HEK293 (cell line): ENCODE data around the gene CPNE2.

Source experiments
- CTCF ChIP-seq: fragments of 450-650 bp; formaldehyde crosslinking; IDR thresholded peaks from 2 replicates; pipeline ENCODE4 v1.5.1; 2016; ENCODE audit warnings: missing biosample characterization, missing genetic modification characterization
- SETDB1 ChIP-seq: IDR thresholded peaks from one replicate; pipeline ENCODE4 v1.6.1; 2017; ENCODE audit warnings: mild to moderate bottlenecking, low read length, moderate library complexity, mixed read lengths; ENCODE audit not compliant: insufficient read length
- SP2 ChIP-seq: fragments of 450-650 bp; formaldehyde crosslinking; IDR thresholded peaks from 2 replicates; pipeline ENCODE4 v1.5.1; 2016; ENCODE audit warnings: missing biosample characterization, missing genetic modification characterization
- ZNF121 ChIP-seq: fragments of 450-650 bp; formaldehyde crosslinking; IDR thresholded peaks from 2 replicates; pipeline ENCODE4 v1.5.1; 2016; ENCODE audit warnings: missing biosample characterization, missing genetic modification characterization
- ZNF292 ChIP-seq: fragments of 450-650 bp; formaldehyde crosslinking; IDR thresholded peaks from 2 replicates; pipeline ENCODE4 v1.5.1; 2016; ENCODE audit warnings: low read depth, missing biosample characterization, missing genetic modification characterization, borderline replicate concordance
- ZNF660 ChIP-seq: fragments of 450-650 bp; IDR thresholded peaks from 2 replicates; pipeline ENCODE4 v1.5.1; 2018; ENCODE audit warnings: missing biosample characterization, mild to moderate bottlenecking, missing genetic modification characterization
- ZSCAN30 ChIP-seq: fragments of 450-650 bp; IDR thresholded peaks from 2 replicates; pipeline ENCODE4 v1.5.1; 2018; ENCODE audit warnings: missing biosample characterization, mild to moderate bottlenecking, missing genetic modification characterization, moderate library complexity

GRCh38 chr16:57169327-57169726 lies 76.9 kb downstream of the CPNE2 start:
- TF ChIP-seq ZNF292 (no peak), SETDB1 (no peak), CTCF (tag by site-specific recombination) (no peak), ZNF660 (tag by site-specific recombination) (no peak), ZNF121 (tag by site-specific recombination) (no peak), ZSCAN30 (tag by site-specific recombination) (no peak), SP2 (tag by site-specific recombination) (no peak)
